ENCODE results near the gene SSNA1.

SSNA1 gene

GRCh38 chr9:137222190-137223077 is 34.0 kb downstream of the SSNA1 start, which contains the start of gene RNF208:
TSS of gene RNF208 (minus strand) at chr9:137222240. CDS start at chr9:137221212, 1,028 bp downstream.
- Mint-ChIP-seq H3K27me3 (no peaks in the 10 kb centered on the region), H3K27ac (no peak within 1 kb of the TSS)

GRCh38 chr9:137223078-137223970 is 34.8 kb downstream of the SSNA1 start:
- H3K27me3 Mint-ChIP-seq: peaks cover 2% of the 10 kb centered on the region
- H3K36me3 Mint-ChIP-seq: no peaks in the 10 kb centered on the region
- peaks cover 5% of the 10 kb centered on the region for H3K4me1 Mint-ChIP-seq (ENCODE audit: low read depth)
- peak overlapping the region; percentile 50 for H3K27ac Mint-ChIP-seq
- no peaks in the 10 kb centered on the region for H3K9me3 Mint-ChIP-seq (ENCODE audit: low read depth)
- H3K4me3 Mint-ChIP-seq: peak overlapping the region; percentile 80

More at GRCh38 chr9:137222190-137223077, 34.0 kb downstream of the SSNA1 start, which contains the start of gene RNF208:
- Mint-ChIP-seq H3K4me3 (peak within 1 kb of the TSS; percentile 80), H3K9me3 (ENCODE audit: low read depth) (no peaks in the 10 kb centered on the region), H3K36me3 (no peaks in the 10 kb centered on the region), H3K4me1 (ENCODE audit: low read depth) (peaks cover 2% of the 10 kb centered on the region)

- H3K9me3 Mint-ChIP-seq (ENCODE audit: low read depth): no peaks in the 10 kb centered on the region
- H3K36me3 Mint-ChIP-seq: no peaks in the 10 kb centered on the region
Measured at GRCh38 chr9:137224830-137225694, 36.6 kb downstream of the SSNA1 start, which contains the start of gene CYSRT1. TSS of gene CYSRT1 (plus strand) at chr9:137225174. CDS start at chr9:137225622, 448 bp downstream.

GRCh38 chr9:137225699-137226331 is 37.3 kb downstream of the SSNA1 start:
- Mint-ChIP-seq H3K36me3 (no peaks in the 10 kb centered on the region), H3K9me3 (ENCODE audit: low read depth) (no peaks in the 10 kb centered on the region), H3K27me3 (peaks cover 2% of the 10 kb centered on the region), H3K4me1 (ENCODE audit: low read depth) (peaks cover 5% of the 10 kb centered on the region), H3K27ac (no peak overlapping the region), H3K4me3 (no peak overlapping the region)

More at GRCh38 chr9:137224830-137225694, 36.6 kb downstream of the SSNA1 start, which contains the start of gene CYSRT1:
- Mint-ChIP-seq H3K4me1 (ENCODE audit: low read depth) (peaks cover 5% of the 10 kb centered on the region), H3K27me3 (peaks cover 2% of the 10 kb centered on the region), H3K4me3 (peak within 1 kb of the TSS; percentile 80), H3K27ac (peak within 1 kb of the TSS; percentile 50)

GRCh38 chr9:137226338-137227053 is 38.0 kb downstream of the SSNA1 start:
- no peak overlapping the region for H3K27ac Mint-ChIP-seq
- H3K27me3 Mint-ChIP-seq: peaks cover 2% of the 10 kb centered on the region
- H3K4me3 Mint-ChIP-seq: no peak overlapping the region
- no peaks in the 10 kb centered on the region for H3K9me3 Mint-ChIP-seq (ENCODE audit: low read depth)
- H3K36me3 Mint-ChIP-seq: no peaks in the 10 kb centered on the region
- H3K4me1 Mint-ChIP-seq (ENCODE audit: low read depth): peaks cover 5% of the 10 kb centered on the region

- H3K4me1 Mint-ChIP-seq (ENCODE audit: low read depth): peaks cover 5% of the 10 kb centered on the region
- H3K27me3 Mint-ChIP-seq: peaks cover 2% of the 10 kb centered on the region
- H3K27ac Mint-ChIP-seq: no peak within 1 kb of the TSS
- no peak within 1 kb of the TSS for H3K4me3 Mint-ChIP-seq
- H3K36me3 Mint-ChIP-seq: no peaks in the 10 kb centered on the region
- no peaks in the 10 kb centered on the region for H3K9me3 Mint-ChIP-seq (ENCODE audit: low read depth)
Measured at GRCh38 chr9:137227054-137227852, 38.8 kb downstream of the SSNA1 start, which contains the start of gene RNF224. TSS of gene RNF224 (plus strand) at chr9:137227502. CDS start at chr9:137228336, 834 bp downstream.

- no peak overlapping the region for H3K4me3 Mint-ChIP-seq
- H3K27ac Mint-ChIP-seq: no peak overlapping the region
- no peaks in the 10 kb centered on the region for H3K9me3 Mint-ChIP-seq (ENCODE audit: low read depth)
- H3K27me3 Mint-ChIP-seq: peaks cover 2% of the 10 kb centered on the region
- H3K36me3 Mint-ChIP-seq: no peaks in the 10 kb centered on the region
- peaks cover 5% of the 10 kb centered on the region for H3K4me1 Mint-ChIP-seq (ENCODE audit: low read depth)
Measured at GRCh38 chr9:137227853-137228505, 39.5 kb downstream of the SSNA1 start.

GRCh38 chr9:137228506-137228967 is 40.1 kb downstream of the SSNA1 start:
- H3K27ac Mint-ChIP-seq: no peak overlapping the region
- H3K27me3 Mint-ChIP-seq: peaks cover 2% of the 10 kb centered on the region
- no peaks in the 10 kb centered on the region for H3K9me3 Mint-ChIP-seq (ENCODE audit: low read depth)
- H3K4me3 Mint-ChIP-seq: no peak overlapping the region
- no peaks in the 10 kb centered on the region for H3K36me3 Mint-ChIP-seq
- H3K4me1 Mint-ChIP-seq (ENCODE audit: low read depth): peaks cover 5% of the 10 kb centered on the region

GRCh38 chr9:137228968-137229896 is 40.8 kb downstream of the SSNA1 start:
- H3K9me3 Mint-ChIP-seq (ENCODE audit: low read depth): no peaks in the 10 kb centered on the region
- H3K4me1 Mint-ChIP-seq (ENCODE audit: low read depth): peaks cover 3% of the 10 kb centered on the region
- H3K27ac Mint-ChIP-seq: no peak overlapping the region
- peaks cover 2% of the 10 kb centered on the region for H3K27me3 Mint-ChIP-seq
- H3K4me3 Mint-ChIP-seq: no peak overlapping the region
- H3K36me3 Mint-ChIP-seq: no peaks in the 10 kb centered on the region

GRCh38 chr9:137229903-137230704 is 41.6 kb downstream of the SSNA1 start:
- H3K27me3 Mint-ChIP-seq: peaks cover 2% of the 10 kb centered on the region
- no peaks in the 10 kb centered on the region for H3K9me3 Mint-ChIP-seq (ENCODE audit: low read depth)
- H3K36me3 Mint-ChIP-seq: no peaks in the 10 kb centered on the region
- peaks cover 3% of the 10 kb centered on the region for H3K4me1 Mint-ChIP-seq (ENCODE audit: low read depth)
- no peak overlapping the region for H3K27ac Mint-ChIP-seq
- no peak overlapping the region for H3K4me3 Mint-ChIP-seq
